ENCODE data around the gene SLC38A10.

- TF ChIP-seq, protein P1, sequence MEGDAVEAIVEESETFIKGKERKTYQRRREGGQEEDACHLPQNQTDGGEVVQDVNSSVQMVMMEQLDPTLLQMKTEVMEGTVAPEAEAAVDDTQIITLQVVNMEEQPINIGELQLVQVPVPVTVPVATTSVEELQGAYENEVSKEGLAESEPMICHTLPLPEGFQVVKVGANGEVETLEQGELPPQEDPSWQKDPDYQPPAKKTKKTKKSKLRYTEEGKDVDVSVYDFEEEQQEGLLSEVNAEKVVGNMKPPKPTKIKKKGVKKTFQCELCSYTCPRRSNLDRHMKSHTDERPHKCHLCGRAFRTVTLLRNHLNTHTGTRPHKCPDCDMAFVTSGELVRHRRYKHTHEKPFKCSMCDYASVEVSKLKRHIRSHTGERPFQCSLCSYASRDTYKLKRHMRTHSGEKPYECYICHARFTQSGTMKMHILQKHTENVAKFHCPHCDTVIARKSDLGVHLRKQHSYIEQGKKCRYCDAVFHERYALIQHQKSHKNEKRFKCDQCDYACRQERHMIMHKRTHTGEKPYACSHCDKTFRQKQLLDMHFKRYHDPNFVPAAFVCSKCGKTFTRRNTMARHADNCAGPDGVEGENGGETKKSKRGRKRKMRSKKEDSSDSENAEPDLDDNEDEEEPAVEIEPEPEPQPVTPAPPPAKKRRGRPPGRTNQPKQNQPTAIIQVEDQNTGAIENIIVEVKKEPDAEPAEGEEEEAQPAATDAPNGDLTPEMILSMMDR (IDR thresholded peaks at IDR 0.05), result no peak
- TF ChIP-seq EP300 (IDR thresholded peaks at IDR 0.05), result no peak
- no peak for TF ChIP-seq POLR2AphosphoS5 (IDR thresholded peaks at IDR 0.05)
- no peak for TF ChIP-seq POLR2A (IDR thresholded peaks at IDR 0.05)
These were observed 36.8 kb downstream of the SLC38A10 start for GRCh38 chr17:81258292-81258691.
